ENCODE results near the gene NRXN3.

Gene NRXN3

DNA sequence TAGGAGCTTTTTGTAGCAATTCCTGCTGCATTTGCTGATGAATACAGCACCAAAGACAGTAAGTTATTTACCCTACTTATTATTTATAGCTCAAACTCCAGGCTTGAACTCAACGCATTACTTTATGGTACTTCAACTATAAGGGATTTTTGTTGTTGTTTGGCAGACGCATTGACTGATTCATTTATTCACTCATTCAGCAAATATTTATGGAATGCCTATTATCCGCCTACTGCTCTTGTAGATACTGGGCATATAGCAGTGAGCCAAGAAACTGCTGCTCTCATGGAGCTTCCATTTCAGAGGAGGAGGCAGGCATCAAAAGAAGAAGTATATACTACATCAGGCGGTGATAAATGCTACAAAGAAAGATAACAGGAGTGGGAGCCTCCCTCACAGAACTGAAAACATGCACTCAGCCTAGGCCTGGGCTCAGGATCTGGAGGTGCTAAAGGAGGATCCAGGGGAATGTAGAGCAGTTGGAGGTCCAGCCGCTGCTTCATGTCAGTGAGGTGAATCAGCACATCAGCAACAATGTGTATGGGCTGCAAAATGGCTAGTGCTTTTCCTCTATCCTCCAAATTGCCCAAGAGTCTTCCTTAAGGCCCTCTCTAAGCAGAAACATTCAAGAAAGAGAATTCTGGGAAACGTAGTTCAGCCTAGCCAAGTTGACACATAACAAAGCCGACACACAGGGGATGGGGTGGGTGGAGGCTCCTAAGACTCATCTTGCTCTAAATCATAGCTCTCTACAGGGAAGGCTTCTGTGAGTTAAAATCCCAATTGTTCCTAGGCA lies 157.5 kb downstream of the NRXN3 start:
- DNase-seq = no peak

DNA sequence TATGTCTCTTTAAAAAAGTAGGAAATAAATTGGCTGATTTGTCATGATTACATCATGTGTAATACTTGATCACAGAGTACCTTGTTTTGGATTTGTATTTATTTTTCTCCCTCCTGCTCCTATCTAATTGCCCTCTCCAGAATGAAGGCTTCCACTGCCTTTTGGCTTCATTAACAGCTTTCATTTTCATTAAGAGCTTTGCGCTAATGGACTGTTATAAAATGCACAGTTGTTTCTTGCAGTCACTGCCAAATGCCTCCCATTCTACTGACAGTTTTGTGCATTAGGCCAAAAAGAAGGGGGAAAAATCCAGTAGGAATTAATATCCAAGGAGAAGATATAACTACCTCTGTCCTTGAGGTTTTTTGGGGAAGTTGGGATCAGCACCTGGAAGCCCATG lies 159.2 kb downstream of the NRXN3 start:
- no peak for DNase-seq

DNA sequence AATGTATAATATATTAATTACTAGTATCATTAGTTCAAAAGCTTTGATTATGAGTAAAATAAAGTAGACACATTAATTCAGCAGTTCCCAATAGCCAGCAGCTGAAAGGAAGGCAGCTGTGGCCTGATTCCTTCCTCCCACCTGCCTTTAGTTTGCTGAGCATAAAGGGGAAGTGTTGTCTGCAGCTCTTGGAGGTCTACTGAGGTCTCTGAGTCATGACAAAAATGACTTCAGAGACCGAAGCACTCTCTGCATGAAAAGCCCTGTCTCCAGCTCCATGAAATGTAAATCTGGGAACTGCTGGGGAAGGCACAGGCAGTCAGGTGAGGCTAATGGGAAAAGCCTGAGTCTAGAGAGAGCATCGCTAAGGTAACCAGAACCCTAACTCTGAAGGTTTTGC lies 165.4 kb downstream of the NRXN3 start:
- no peak for DNase-seq

DNA sequence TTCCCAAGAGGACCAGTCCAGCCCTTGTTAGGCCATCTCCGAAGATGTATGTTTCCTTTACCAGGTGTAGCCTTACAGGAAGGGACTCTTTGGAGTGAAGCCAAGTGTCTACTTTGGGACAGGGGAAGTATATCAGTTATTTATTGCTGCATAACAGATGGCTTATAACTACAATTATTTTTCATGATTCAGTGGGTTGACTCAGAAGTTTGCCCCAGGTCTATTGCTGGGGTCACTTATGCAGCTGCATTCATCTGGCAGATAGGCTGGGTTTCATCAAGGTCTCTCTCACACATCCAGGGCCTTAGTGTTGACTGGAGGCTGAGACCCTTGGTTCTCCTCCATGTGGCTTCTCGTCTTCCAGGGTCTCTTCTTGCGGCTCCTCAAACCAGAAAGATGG lies 170.1 kb downstream of the NRXN3 start:
- DNase-seq = no peak

DNA sequence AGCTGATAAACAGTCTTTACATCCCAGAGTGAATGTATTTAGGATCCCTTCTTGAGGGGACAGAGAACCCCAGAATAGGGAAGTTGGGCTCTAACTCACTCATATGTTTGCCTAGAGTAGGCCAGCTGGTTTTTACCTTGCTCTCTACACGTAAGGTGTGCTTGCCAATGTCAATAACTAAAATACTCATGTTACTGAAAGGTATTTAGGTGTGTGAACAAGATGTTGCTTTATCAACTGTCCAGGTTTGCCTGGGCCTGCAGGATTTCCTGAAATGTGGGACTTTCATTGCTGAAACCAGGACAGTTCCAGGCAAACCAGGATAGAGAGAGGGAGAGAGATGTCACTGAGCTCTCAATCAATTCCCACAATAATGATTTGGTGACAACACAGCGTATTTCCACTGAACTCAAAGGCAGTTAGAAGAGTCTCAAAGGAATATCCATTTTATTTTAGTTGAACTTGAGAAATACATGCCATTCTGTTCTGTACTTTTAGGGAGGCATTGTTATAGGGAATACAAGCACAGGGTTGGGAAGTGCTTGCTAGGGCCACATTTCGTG lies 171.7 kb downstream of the NRXN3 start:
- DNase-seq = no peak

DNA sequence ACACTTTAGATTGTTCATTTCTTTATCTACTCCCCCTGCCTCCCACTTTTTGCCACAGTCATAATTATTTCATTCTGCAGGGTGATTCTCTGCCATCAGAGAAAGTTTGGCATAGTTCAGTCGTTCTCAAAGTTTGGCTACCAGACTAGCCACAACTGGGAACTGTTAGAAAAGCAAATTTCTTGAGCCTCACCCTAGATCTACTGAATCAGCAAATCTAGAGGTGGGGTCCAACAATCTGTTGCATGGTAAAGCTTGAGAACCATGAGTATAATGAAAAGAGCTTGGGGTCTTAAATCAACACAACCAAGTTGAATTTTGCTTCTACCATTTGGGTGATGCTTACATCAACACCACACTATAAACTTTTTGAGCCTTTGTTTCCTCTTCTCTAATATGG lies 172.7 kb downstream of the NRXN3 start:
- DNase-seq = no peak

DNA sequence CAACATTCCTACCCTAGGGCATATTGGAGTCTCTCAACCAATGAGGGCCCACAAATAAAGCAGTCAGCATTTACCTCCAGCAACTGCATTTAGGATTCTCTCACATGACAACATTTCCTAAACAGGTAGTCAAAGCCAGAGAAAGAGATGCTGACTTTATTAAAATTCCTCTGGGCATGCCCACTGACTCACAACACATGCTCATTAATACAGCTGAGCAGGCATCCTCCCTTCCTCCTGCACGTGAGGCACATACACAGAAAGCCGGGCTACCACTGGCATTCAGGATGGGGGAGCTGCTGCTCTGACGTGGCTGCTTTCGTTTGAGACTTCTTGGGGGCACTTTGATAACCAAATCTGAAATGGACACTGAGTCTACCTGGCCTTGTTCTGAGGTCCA lies 174.1 kb downstream of the NRXN3 start:
- DNase-seq = no peak

DNA sequence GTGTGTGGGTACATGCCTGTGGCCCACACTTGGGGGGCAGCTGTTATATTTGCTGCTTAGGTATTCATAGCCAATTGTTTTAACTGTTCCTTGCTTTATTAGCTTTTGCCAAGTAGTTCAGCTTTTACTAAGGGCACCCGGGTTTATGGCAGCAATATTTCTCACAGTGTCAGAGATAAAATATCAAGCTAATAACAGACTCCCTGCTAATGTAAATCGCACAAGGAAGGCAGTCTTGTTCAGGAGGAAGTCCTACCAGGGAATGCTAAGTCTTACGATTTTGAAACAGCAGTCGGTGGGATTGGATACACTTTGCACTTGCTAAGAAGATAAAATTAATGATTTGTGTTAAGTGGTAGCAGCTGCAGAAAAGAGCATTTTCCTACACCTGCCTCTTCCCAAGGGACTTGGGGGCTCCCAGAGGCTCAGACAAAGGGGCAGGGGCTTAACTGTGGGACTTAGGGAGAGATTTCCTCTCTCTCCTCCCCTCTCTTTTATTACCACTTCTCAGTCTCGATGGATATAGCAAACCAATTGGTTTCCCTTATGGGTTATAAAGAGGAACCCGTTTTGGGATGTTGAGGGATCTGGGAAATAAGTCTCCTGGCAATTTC lies 175.1 kb downstream of the NRXN3 start:
- DNase-seq = no peak

DNA sequence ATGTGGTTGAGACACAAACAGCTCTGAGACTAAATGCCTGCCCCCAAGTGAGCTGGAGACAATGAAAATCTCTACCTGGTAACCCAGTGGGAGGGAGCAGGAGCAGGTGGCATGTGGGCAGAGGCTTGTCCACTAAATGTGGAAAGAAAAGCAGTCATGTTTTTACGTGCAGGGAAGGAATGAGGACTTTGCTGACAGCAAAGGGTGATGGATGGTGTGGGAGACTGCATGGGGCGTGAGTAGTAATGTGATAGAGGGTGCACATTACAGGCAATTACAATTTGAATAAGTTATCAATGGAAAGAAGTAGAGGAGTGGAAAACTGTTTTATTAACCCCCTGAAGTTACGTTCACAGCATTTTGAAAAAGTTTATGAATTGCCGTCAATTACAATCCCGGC lies 176.6 kb downstream of the NRXN3 start:
- no peak for DNase-seq

DNA sequence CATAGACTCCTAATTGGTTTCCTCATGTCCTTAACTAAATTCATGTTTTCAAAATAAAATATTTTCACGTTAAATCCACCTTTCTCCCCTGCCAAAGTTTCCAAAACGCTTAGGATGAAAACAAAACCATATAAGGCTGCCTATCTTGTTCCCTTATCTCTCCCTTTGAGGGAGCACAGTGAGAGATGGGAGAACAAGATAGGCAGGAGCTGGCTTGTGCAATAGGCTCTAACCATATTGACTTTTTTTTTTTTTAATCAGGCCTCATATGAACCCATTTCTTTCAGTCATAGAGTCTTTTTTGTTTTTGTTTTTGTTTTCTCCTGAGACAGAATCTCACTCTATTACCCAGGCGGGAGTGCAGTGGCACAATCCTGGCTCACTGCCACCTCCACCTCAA lies 184.9 kb downstream of the NRXN3 start:
- DNase-seq = no peak

DNA sequence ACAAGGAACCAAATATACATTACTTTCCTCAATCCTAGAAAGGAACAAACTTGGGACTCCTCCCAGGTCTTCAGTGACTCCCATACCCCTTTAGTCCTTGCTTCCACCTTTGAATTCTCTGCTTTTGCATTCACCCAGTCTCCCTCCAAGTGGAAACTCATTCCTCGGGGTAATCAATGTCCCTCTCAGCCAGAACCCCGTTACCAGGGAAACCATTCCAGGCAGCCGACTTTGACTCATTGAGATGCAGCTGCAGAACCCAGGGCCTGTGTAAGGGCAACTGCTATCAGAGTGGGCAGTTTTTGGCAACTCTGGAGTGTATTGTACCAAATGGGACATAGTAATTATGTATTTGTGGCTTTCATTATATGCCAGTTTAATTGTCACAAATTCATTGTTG lies 186.2 kb downstream of the NRXN3 start:
- DNase-seq = no peak

DNA sequence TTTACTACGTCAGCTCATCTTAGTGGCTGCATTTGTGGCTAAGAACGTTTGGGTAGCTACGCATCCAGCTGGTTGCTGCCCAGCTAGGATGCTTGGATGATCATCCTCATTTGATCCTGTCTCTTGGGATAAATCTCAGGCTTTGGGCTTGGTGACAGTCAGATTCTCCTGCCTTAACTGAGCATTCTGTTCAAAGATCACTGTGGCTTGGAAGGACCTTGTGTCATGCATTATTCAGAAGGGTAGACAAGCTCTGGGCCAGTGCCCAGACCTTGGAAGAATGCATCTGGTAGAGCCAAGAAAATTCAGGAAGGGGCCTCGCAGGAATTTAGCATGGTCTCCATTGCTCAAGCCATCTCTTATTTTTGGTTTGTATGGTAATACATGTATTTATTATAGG lies 188.4 kb downstream of the NRXN3 start:
- no peak for DNase-seq

DNA sequence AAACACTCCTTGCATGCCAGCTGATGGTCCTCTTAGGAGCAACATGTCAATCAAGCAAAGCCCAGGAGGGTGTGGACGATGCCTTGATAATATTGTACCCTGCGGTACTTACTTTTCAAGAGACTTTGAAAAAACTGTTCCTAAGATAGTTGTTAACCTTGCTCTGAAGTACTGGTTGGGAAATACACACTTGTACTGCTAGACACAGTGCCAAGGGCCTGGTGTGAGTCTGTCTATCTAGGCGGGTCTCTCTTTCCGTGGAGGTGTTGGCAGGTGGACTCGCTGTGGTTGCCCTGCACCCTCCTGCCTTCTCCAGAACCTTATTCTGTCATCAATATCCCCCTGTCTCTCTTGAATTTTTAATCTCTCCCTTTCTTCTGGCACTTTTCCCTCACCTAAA lies 189.4 kb downstream of the NRXN3 start:
- no peak for DNase-seq

DNA sequence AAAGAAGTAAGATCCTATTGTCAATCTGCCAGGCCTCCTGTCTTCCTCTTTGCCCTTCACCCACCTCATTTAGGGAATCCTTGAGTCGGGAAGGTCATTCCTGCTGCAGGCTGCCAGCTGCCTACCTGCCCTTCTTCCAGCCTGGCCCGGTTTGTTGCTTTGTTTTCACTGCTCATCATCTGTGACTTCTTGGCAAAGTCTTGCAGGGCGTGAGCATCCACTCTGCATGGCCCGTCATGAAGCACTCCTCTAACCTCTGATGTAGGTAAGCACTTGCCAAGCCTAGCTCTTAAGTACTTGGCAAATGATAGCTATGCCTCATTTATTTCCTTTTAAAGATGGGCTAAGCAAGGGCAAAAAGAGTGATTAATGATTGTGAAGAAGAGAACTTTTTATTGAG lies 192.8 kb downstream of the NRXN3 start:
- no peak for DNase-seq

DNA sequence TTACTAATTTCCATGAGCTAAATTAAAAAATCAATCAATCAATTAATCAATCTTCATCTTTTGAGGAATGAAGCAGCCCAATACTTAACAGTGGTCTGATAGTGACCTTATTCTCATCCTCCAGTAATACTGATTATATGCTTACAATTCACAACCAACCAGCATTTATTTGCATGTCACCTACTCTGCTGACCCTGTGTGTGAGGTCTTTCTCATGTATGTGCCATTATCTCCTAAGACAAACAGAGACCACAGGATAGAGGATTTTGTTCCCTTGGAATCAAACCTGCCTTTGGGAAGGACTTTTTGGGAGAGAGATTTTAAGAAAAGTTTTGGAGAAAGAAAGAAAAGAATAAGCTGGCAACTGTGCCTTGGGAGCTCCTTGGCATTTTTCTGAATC lies 197.2 kb downstream of the NRXN3 start:
- no peak for DNase-seq

DNA sequence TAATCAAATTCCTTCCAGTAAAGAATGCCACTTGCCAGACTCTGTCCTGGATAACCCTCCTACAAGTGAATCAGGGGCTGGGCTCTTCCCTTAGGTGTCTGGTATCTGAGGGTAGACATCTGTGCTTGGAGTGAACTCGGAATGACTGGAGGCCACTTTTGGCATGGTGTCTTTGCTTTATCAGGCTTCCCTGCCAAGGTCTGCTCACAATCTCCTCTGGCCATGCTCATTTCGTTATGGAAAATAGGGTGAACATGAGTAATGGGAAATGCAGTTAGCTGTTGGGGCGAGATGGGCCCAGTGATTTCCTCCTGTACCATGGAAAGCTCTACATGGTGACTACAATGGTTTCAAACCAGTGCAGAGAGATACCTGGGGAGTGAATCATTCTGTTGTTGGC lies 212.9 kb downstream of the NRXN3 start:
- DNase-seq = no peak

DNA sequence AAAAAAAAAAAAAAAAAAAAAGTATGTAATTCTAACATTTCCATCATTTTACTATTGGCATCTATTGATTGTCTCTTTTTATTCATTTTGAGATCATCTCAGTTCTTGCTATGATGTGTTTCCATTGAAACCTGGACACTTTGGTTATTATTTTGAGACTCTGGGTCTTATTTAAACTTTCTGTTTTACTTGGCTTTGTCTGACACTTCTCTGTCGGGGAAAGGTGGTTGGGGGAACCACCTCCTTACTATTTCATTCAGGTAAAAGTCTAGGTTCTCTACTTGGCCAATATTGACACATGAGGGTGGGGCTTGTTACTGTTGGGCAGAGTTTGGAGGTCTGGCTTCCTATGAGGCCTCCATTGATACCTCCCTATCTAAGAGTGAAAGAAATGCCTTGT lies 228.0 kb downstream of the NRXN3 start:
- no peak for DNase-seq

DNA sequence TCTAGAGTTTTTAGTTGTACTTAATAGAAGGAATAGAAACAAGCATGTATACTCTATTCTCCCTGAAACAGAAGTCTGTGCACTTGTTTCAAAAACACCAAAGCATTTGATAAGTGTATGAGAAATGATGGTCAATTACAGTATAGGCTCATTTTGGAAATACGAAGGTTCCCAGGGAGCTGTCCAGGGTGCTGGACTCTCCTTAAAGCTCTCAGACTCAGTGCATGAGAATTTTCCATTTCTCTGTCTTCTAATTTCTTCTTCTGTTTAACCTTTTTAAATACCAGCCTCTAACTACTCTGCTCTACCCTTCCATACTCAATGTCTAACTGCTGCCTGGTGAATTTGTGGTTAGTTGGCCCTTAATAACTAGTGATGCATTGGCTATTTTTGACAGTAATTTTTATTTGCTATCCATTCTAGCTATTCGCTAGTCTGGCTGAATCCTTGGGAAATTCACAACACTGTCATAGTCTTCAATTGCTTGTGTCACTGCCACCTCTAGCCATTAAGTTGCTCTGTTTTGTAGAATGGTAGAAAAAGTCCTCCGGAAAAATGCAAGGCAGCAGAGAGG lies 229.2 kb downstream of the NRXN3 start:
- no peak for DNase-seq

DNA sequence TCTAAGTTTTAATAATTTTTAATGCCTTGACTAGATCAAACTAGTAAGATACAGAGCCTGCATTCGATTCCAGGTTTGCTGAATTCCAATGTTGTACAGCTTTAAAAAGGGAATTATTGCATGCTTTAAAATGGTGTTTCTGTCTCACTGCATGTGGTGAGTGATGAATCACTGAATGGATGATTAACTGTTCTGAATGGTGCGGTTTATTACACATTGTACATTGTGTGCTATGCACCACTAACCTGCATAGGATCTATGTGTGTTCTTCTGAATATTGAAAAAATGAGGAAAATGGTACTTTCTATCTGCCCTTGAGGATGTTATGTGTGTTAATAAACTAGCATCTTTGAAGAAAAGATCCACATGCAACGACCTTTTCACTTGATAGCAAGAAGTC lies 231.7 kb downstream of the NRXN3 start:
- DNase-seq = no peak

DNA sequence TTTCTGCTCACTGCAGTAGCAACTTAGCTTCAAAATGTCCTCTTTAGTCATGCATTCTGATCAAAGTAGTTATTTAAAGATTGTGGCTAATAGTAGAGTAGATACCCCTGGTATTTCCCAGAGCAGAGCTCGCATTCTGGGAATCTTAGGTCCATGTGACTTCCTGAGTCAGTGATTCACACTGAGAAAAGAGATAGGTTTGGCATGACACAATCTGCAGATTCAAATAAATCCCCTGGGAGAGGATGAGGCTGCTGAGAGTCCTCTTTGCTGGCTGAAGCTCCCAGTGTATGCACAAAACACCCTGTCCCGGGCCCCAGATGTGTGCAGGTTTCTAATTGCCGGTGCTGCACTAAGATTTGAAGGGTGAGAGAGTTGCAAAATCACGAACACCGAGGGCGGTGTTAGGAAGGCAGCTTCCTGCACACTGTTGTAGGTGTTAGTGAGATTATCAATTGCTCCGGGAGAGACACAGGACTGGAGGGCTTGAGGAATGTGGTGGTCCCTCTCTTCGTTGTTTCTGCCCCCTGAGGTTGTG lies 233.2 kb downstream of the NRXN3 start:
- DNase-seq = no peak

DNA sequence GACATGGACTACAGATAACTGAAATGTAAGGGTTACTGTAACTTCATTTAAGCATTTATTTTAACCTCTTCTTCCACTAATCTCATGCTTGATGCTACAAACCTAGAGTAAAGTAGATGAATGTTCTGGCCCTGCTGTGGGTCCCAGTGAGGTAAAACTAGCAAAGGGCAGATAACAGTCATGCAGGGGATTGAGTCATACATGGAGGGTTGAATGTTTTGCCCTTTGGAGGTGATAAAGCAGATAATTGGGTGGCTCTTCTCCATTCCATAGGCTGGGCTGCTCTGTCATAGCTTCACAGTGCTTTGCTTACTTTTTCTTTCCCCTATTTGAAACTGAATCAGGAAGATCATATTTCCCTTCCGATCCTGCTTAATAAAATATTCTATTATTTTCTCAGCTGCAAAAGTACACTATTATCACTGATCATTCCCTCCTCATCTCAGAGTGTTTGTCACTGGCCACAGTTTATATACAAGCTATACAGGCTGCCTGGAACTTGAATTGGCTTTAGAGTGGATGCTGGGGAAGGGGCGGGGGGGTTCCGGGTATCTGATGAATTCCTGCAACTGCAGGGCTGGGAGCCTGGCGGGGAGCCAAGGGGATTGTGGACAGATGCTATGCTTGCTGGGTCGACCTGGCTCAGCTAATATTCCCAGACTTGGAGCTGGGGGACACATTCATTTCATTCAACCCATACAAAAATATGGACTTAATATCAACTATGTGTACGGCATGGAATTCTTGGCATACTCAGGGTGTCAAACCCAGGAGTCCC lies 235.1 kb downstream of the NRXN3 start:
- no peak for DNase-seq

DNA sequence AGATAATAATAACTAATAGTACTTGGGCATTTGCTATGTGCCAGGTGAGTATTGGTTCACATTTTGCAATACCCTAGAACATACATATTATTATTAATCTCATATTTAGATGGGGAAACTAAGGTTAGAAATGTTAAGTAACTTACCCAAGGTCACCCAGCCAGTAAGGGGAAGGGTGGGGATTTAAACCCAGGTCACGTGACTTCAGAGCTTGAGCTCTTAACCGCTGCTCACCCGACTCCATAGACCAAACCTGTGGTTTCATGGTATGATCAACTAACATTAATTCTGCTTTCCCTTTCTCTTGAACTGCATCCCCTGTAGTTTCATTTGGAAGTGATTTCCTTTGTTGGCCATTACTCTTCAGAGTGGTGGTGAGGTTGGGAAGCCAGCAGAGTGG lies 242.3 kb downstream of the NRXN3 start:
- no peak for DNase-seq

DNA sequence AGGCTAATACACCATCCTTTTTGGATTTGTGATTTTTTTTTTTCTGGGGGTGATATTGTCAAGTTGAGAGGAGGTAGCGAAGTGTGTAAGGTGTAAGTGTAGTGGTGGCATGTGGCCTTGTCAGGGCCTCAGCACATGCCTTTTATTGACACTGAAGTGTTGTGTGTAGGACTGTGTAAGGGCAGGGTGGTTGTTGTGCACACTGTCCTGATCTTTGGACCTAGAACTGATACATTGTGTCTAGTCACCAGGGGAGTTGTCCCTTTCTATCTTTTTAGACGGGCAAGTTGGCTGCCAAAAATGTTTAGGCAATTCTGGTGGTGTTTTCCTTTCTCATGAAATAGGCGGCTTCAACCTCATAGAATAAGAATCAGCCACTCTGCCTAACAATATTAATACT lies 244.0 kb downstream of the NRXN3 start:
- no peak for DNase-seq

All from activated effector memory CD4-positive, alpha-beta T cell treated with anti-CD3 and anti-CD28 coated beads, Interleukin-2, amount 50 U/mL, for 16 hours (primary cell).